GM19452 (cell line): ENCODE results near the gene INPP5A.
"Not testable (repeated sequence)": the region's sequence is repeated elsewhere in the genome, so short reads cannot be mapped to it uniquely, and the experiment has no call there.

Experiments used
- ATAC-seq: cut with Tn5 transposase; IDR thresholded peaks from one replicate; pipeline ENCODE4 v1.9.1; 2021; ENCODE audit not compliant: unreplicated experiment

The INPP5A gene

GRCh38 chr10:132733926-132734325 is 196.3 kb downstream of the INPP5A start:
- ATAC-seq, result no peak

GRCh38 chr10:132735341-132735775 is 197.8 kb downstream of the INPP5A start:
- ATAC-seq, result no peak

- no peak for ATAC-seq
Observed at GRCh38 chr10:132735923-132736391, 198.4 kb downstream of the INPP5A start.

GRCh38 chr10:132737390-132738048 is 199.9 kb downstream of the INPP5A start:
- ATAC-seq, result no peak

- no peak for ATAC-seq
Observed at GRCh38 chr10:132738454-132739224, 201.1 kb downstream of the INPP5A start.

GRCh38 chr10:132739225-132739613 is 201.6 kb downstream of the INPP5A start:
- no peak for ATAC-seq

GRCh38 chr10:132740588-132740987 is 203.0 kb downstream of the INPP5A start:
- ATAC-seq, result no peak

GRCh38 chr10:132742167-132742836 is 204.7 kb downstream of the INPP5A start:
- no peak for ATAC-seq

- ATAC-seq, result no peak
Observed at GRCh38 chr10:132742837-132743194, 205.2 kb downstream of the INPP5A start.

- ATAC-seq, result not testable (repeated sequence)
Observed at GRCh38 chr10:132743196-132743924, 205.8 kb downstream of the INPP5A start.

- no peak for ATAC-seq
Observed at GRCh38 chr10:132743925-132744490, 206.4 kb downstream of the INPP5A start.

- ATAC-seq, result no peak
Observed at GRCh38 chr10:132744839-132745238, 207.3 kb downstream of the INPP5A start.

GRCh38 chr10:132745511-132745910 is 207.9 kb downstream of the INPP5A start:
- no peak for ATAC-seq

GRCh38 chr10:132745971-132746370 is 208.4 kb downstream of the INPP5A start:
- no peak for ATAC-seq

- ATAC-seq, result no peak
Observed at GRCh38 chr10:132746386-132746785, 208.8 kb downstream of the INPP5A start.

GRCh38 chr10:132746801-132747625 is 209.4 kb downstream of the INPP5A start:
- ATAC-seq, result no peak

- no peak for ATAC-seq
Observed at GRCh38 chr10:132748135-132748534, 210.5 kb downstream of the INPP5A start.

- no peak for ATAC-seq
Observed at GRCh38 chr10:132748545-132749370, 211.2 kb downstream of the INPP5A start.

GRCh38 chr10:132749371-132749795 is 211.8 kb downstream of the INPP5A start:
- no peak for ATAC-seq
